Gastrocnemius medialis (tissue), 4 donors: Measurements from ENCODE around the gene FARS2. TPM values are rescaled to one million over a fixed set of nuclear protein-coding genes. Genes with fewer than 3 reads are reported as not detected.

Experiments used
- ATAC-seq, 2 donors: fragments of 150-250 bp; one replicate each; pipeline ENCODE4 v1.9.1; 2016
- DNase-seq, 2 donors: peaks; one replicate each; pipeline ENCODE4 v3.0.0-alpha.2; 2019
- H3K27ac ChIP-seq, 4 donors: fragments of 200-600 bp; sonication (generic); 1 replicate in 1 of 4; 2 replicates in 3 of 4; pipeline ENCODE4 v1.5.1; 2016 to 2018; ENCODE audit warnings: mild to moderate bottlenecking in 2 of 4, moderate library complexity in 1 of 4
- H3K27me3 ChIP-seq, 3 donors: fragments of 200-600 bp; sonication (generic) in 2 of 3; 1 replicate in 1 of 3; 2 replicates in 2 of 3; pipeline versions ENCODE4 v1.5.1 to v1.6.0; 2016 to 2019; ENCODE audit warnings: mild to moderate bottlenecking in 1 of 3, moderate library complexity in 1 of 3
- H3K36me3 ChIP-seq, 2 donors: fragments of 200-600 bp; sonication (generic) in 1 of 2; one replicate each; pipeline ENCODE4 v1.5.1; 2017 to 2018
- H3K4me1 ChIP-seq, 2 donors: fragments of 200-600 bp; sonication (generic) in 1 of 2; one replicate each; pipeline ENCODE4 v1.5.1; 2016 to 2017; ENCODE audit warnings: mild to moderate bottlenecking in 2 of 2
- H3K4me3 ChIP-seq, 4 donors: fragments of 200-600 bp; sonication (generic) in 3 of 4; 1 replicate in 1 of 4; 2 replicates in 3 of 4; pipeline ENCODE4 v1.5.1; 2016 to 2019; ENCODE audit warnings: mild to moderate bottlenecking in 2 of 4
- H3K9me3 ChIP-seq, 3 donors: fragments of 200-600 bp; sonication (generic) in 2 of 3; 1 replicate in 1 of 3; 2 replicates in 2 of 3; pipeline ENCODE4 v1.5.1; 2016 to 2019
- POLR2A ChIP-seq, 2 donors: fragments of 450-650 bp; IDR thresholded peaks; one replicate each; pipeline ENCODE4 v1.6.1; 2017; ENCODE audit warnings: antibody characterized with exemption in 2 of 2, mild to moderate bottlenecking in 2 of 2, moderate library complexity in 2 of 2
- in situ Hi-C, 4 donors: fragments of 200-750 bp; cut with MboI; loops; one replicate each; pipeline versions ENCODE4 v1.15.0 to v1.8.0; 2017; ENCODE audit warnings: low sequenced_read_pairs in 4 of 4
- intact Hi-C: fragments of 100-400 bp; cut with DNase I; formaldehyde crosslinking; loops from one replicate; pipeline ENCODE4 v1.15.1; 2023; ENCODE audit warnings: low total_unique reads
- total RNA-seq, 4 donors: library from RNA; depleted of rRNA; stranded (reverse); fragments of >200 nt; gene quantifications; one replicate each; pipeline versions ENCODE4 v1.1.0 to v1.2.3, GENCODE V29; 2016
- TF ChIP-seq, protein P1 (sequence below), 5 experiments: fragments of 450-650 bp in 3 of 5; fragments of 200-600 bp in 2 of 5; sonication (generic) in 2 of 5; IDR thresholded peaks in 4 of 5; conservative IDR thresholded peaks in 1 of 5; 1 replicate in 4 of 5; 2 replicates in 1 of 5; pipeline ENCODE4 v1.5.1; 2016 to 2019; ENCODE audit warnings: antibody characterized with exemption in 5 of 5, mild to moderate bottlenecking in 3 of 5, moderate library complexity in 3 of 5

Gene FARS2
- total RNA-seq, 4 donors from 2014 or later, result 13.6 to 24.0 (median 15.8) TPM

DNA sequence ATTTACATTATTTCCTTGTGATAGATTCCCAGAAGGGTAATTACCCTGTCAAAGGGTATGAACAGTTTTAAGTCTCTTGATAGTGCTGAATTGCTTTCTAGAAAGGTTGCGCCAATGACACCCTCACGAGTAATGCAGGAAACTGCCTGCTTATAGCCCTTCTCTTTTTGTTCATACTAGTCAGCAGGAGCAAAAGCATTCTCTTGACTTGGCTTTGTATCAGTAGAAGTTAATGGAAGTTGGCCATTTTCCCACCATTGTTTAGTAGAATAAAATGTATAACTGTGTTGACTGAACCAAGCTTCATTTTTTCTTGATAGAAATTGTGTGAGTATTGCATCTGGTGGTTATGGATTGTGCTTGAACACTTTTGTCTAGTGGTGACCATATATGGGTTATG, 100.1 kb downstream of the FARS2 start:
- intact Hi-C loops (no loop called here), in situ Hi-C loops (no loop called here)
- Histone ChIP-seq H3K4me3 (no peak overlapping the region), H3K4me1 (peaks cover 6 to 14% of the 10 kb centered on the region in 2 donors), H3K36me3 (no peaks in the 10 kb centered on the region), H3K9me3 (no peaks in the 10 kb centered on the region), H3K27ac (no peak overlapping the region), H3K27me3 (no peaks in the 10 kb centered on the region)
- TF ChIP-seq, protein P1, sequence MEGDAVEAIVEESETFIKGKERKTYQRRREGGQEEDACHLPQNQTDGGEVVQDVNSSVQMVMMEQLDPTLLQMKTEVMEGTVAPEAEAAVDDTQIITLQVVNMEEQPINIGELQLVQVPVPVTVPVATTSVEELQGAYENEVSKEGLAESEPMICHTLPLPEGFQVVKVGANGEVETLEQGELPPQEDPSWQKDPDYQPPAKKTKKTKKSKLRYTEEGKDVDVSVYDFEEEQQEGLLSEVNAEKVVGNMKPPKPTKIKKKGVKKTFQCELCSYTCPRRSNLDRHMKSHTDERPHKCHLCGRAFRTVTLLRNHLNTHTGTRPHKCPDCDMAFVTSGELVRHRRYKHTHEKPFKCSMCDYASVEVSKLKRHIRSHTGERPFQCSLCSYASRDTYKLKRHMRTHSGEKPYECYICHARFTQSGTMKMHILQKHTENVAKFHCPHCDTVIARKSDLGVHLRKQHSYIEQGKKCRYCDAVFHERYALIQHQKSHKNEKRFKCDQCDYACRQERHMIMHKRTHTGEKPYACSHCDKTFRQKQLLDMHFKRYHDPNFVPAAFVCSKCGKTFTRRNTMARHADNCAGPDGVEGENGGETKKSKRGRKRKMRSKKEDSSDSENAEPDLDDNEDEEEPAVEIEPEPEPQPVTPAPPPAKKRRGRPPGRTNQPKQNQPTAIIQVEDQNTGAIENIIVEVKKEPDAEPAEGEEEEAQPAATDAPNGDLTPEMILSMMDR (IDR thresholded peaks at IDR 0.05 in 4 of 5, conservative IDR thresholded peaks at IDR 0.05 in 1 of 5), result no peak
- TF ChIP-seq POLR2A (IDR thresholded peaks at IDR 0.05), result no peak
- ATAC-seq (no peak), DNase-seq (no peak)

DNA sequence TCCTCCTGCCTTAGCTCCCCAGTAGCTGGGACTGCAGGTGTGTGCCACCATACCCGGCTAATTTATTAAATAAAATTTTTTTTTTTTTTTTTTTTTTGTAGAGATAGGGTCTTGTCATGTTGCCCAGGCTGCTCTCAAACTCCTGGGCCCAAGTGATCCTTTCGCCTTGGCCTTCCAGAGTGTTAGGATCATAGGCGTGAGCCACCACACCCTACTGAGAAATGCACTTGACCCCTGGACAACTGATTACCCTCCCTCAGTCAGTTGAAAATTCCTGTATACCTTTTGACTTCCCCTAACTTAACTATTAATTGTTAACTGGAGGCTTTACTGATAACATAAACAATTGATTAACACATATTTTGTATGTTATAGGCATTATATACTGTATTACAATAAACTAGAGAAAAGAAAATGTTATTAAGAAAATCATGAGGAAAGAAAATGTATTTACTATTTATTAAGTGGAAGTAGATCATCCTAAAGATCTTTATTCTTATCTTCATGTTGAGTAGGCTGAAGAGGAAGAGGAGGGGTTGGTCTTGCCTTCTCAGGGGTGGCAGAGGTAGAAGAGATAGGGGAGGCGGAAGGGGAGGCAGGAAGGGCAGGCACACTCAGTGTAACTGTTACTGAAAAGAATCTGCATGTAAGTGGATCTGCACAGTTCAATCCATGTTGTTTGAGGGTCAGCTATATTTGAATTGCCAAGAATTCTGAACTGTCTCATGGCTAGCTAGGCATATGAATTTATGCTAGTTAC, 104.3 kb downstream of the FARS2 start:
- TF ChIP-seq POLR2A (IDR thresholded peaks at IDR 0.05), result no peak
- TF ChIP-seq, protein P1 (IDR thresholded peaks at IDR 0.05 in 4 of 5, conservative IDR thresholded peaks at IDR 0.05 in 1 of 5), result no peak
- Histone ChIP-seq H3K27me3 (no peaks in the 10 kb centered on the region), H3K4me1 (peaks cover 22 to 28% of the 10 kb centered on the region in 2 donors), H3K36me3 (no peaks in the 10 kb centered on the region), H3K9me3 (no peaks in the 10 kb centered on the region), H3K4me3 (no peak overlapping the region), H3K27ac (no peak overlapping the region)
- no peak for DNase-seq
- no peak for ATAC-seq
- in situ Hi-C loops, result no loop called here
- intact Hi-C loops, result no loop called here

DNA sequence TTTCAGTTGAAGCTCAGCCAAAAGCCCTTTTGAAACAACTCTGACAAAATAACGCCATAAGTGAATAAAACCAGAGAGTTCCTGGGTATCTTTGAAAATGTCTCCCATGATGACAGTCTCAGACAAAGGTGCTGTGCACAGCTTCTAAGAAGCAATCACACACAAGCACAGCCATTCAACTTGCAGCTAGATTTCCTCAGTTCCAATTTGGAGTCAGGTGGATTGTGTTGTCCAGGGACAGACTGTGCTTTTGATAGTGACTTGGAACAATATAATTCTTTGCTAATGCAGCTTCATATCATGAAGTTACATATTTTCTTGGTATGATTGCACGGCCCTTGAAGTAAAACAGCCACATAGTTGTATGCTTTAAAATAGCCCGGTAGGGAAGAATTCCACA, 105.6 kb downstream of the FARS2 start:
- Histone ChIP-seq H3K36me3 (no peaks in the 10 kb centered on the region), H3K4me3 (no peak overlapping the region), H3K27me3 (no peaks in the 10 kb centered on the region), H3K4me1 (peaks cover 22% of the 10 kb centered on the region in 2 donors), H3K9me3 (no peaks in the 10 kb centered on the region), H3K27ac (peak overlapping the region in 1 of 4 donors; percentile 8)
- intact Hi-C loops, result no loop called here
- DNase-seq, result no peak
- peak in 1 of 2 donors; percentile 90 for ATAC-seq
- no peak for TF ChIP-seq POLR2A (IDR thresholded peaks at IDR 0.05)
- TF ChIP-seq, protein P1 (IDR thresholded peaks at IDR 0.05 in 4 of 5, conservative IDR thresholded peaks at IDR 0.05 in 1 of 5), result no peak
- in situ Hi-C loops, result no loop called here

DNA sequence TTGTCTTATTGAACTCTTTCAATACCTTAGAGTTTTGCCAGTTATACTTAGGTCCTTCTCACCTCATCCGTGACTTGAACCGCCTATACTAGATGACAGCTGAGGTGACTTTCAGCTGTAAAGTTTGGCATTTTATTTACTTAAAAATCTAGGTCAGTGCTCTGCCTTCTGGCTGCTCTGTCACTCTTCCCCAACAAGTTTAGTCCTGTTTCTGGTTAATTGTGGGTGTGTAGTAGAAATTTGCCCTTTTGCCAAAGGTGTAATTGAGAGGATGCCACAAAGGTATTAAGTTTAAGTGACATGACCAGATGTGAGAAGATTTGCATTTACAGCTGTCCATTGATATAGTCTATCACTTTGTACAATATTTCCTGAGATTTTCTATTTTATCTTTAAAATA, 106.2 kb downstream of the FARS2 start:
- no peak for ATAC-seq
- Histone ChIP-seq H3K27me3 (no peaks in the 10 kb centered on the region), H3K27ac (peak overlapping the region in 1 of 4 donors; percentile 8), H3K9me3 (no peaks in the 10 kb centered on the region), H3K36me3 (no peaks in the 10 kb centered on the region), H3K4me3 (no peak overlapping the region), H3K4me1 (peaks cover 22% of the 10 kb centered on the region in 2 donors)
- DNase-seq, result no peak
- intact Hi-C loops (no loop called here), in situ Hi-C loops (no loop called here)
- no peak for TF ChIP-seq POLR2A (IDR thresholded peaks at IDR 0.05)
- TF ChIP-seq, protein P1 (IDR thresholded peaks at IDR 0.05 in 4 of 5, conservative IDR thresholded peaks at IDR 0.05 in 1 of 5), result no peak
